Measurements from ENCODE around the gene SOX8. TPM values are rescaled to one million over a fixed set of nuclear protein-coding genes. Genes with fewer than 3 reads are reported as not detected.

Gene SOX8
- polyA plus RNA-seq, 1 donor from 2014 or later, result 3.9 TPM

DNA sequence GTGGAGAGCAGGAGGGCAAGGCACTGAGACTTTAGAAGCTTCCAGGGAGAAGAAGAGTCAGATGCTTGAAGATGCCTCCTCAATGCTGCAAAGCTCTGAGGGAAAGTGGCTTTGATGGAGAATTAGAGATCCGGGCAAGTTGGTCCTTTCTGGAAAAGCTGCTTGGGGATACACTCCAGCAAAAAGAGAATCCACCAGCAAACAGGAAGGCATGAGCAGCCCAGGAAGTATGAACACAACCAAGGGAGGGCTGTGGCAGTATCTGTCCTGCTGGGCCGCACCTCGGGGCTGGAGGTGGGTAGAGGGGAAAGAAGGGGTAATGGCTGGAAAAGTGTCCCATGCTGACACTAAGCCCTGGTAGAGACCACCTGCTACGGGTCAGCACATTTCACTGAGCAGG lies 16.1 kb upstream of the SOX8 start:
- Histone ChIP-seq H3K4me2 (ENCODE audit: low read length) (no peak overlapping the region), H3K9me2 (ENCODE audit: insufficient read depth, low read length) (no peaks in the 10 kb centered on the region)
- no peak for TF ChIP-seq POLR2AphosphoS5 (IDR thresholded peaks at IDR 0.05)
- TF ChIP-seq MXI1 (conservative IDR thresholded peaks at IDR 0.05; ENCODE audit: poor library complexity, severe bottlenecking), result no peak
- TF ChIP-seq, protein P1, sequence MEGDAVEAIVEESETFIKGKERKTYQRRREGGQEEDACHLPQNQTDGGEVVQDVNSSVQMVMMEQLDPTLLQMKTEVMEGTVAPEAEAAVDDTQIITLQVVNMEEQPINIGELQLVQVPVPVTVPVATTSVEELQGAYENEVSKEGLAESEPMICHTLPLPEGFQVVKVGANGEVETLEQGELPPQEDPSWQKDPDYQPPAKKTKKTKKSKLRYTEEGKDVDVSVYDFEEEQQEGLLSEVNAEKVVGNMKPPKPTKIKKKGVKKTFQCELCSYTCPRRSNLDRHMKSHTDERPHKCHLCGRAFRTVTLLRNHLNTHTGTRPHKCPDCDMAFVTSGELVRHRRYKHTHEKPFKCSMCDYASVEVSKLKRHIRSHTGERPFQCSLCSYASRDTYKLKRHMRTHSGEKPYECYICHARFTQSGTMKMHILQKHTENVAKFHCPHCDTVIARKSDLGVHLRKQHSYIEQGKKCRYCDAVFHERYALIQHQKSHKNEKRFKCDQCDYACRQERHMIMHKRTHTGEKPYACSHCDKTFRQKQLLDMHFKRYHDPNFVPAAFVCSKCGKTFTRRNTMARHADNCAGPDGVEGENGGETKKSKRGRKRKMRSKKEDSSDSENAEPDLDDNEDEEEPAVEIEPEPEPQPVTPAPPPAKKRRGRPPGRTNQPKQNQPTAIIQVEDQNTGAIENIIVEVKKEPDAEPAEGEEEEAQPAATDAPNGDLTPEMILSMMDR (IDR thresholded peaks at IDR 0.05; ENCODE audit: poor library complexity, severe bottlenecking), result no peak
- no peak for TF ChIP-seq EZH2 (IDR thresholded peaks at IDR 0.05; ENCODE audit: borderline replicate concordance, insufficient read depth, low read length, poor library complexity, severe bottlenecking)
- no peak for TF ChIP-seq RAD21 (conservative IDR thresholded peaks at IDR 0.05)
- TF ChIP-seq TAF1 (IDR thresholded peaks at IDR 0.05; ENCODE audit: low read depth), result no peak
- TF ChIP-seq EP300 (conservative IDR thresholded peaks at IDR 0.05; ENCODE audit: poor library complexity, severe bottlenecking), result no peak
- no peak for TF ChIP-seq SMC3 (conservative IDR thresholded peaks at IDR 0.05; ENCODE audit: poor library complexity)
- TF ChIP-seq, protein P2, sequence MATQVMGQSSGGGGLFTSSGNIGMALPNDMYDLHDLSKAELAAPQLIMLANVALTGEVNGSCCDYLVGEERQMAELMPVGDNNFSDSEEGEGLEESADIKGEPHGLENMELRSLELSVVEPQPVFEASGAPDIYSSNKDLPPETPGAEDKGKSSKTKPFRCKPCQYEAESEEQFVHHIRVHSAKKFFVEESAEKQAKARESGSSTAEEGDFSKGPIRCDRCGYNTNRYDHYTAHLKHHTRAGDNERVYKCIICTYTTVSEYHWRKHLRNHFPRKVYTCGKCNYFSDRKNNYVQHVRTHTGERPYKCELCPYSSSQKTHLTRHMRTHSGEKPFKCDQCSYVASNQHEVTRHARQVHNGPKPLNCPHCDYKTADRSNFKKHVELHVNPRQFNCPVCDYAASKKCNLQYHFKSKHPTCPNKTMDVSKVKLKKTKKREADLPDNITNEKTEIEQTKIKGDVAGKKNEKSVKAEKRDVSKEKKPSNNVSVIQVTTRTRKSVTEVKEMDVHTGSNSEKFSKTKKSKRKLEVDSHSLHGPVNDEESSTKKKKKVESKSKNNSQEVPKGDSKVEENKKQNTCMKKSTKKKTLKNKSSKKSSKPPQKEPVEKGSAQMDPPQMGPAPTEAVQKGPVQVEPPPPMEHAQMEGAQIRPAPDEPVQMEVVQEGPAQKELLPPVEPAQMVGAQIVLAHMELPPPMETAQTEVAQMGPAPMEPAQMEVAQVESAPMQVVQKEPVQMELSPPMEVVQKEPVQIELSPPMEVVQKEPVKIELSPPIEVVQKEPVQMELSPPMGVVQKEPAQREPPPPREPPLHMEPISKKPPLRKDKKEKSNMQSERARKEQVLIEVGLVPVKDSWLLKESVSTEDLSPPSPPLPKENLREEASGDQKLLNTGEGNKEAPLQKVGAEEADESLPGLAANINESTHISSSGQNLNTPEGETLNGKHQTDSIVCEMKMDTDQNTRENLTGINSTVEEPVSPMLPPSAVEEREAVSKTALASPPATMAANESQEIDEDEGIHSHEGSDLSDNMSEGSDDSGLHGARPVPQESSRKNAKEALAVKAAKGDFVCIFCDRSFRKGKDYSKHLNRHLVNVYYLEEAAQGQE (IDR thresholded peaks at IDR 0.05; ENCODE audit: borderline replicate concordance), result no peak

DNA sequence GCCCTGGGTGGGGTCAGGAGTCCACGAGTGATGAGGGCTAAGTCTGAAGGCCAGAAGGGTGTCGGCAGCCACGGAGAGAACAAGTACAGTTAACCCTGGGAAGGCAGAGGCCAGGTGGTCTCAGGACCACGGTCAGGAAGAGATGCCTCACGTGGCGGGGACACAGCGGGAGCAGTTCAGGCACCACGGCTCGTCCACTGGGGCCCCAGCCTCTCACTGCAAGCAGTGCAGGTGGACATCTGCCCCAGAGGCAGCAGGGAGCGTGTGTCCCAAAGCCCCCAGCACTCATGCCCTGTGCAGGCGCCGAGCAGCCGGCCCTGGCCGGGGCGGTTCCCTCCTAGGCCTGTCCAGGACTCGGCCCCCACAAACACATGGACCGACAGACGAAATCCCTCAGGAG lies 15.5 kb upstream of the SOX8 start:
- Histone ChIP-seq H3K9me2 (ENCODE audit: insufficient read depth, low read length) (no peaks in the 10 kb centered on the region), H3K9ac (ENCODE audit: low read length) (no peak overlapping the region), H3K9me3 (ENCODE audit: low read length) (no peaks in the 10 kb centered on the region), H3K4me2 (ENCODE audit: low read length) (no peak overlapping the region), H3K4me3 (ENCODE audit: low read length) (no peak overlapping the region), H2AFZ (ENCODE audit: low read depth, low read length) (no peak overlapping the region), H4K20me1 (ENCODE audit: insufficient read depth) (peaks cover 5% of the 10 kb centered on the region), H3K27ac (ENCODE audit: low read length) (no peak overlapping the region), H3K36me3 (ENCODE audit: insufficient read depth, low read length) (no peaks in the 10 kb centered on the region), H3K27me3 (ENCODE audit: insufficient read depth, low read depth, low read length) (no peaks in the 10 kb centered on the region), H3K79me2 (replicated peaks; ENCODE audit: insufficient read depth, low read length) (peaks cover 3% of the 10 kb centered on the region), H3F3A (ENCODE audit: insufficient read depth, low read length, poor library complexity, severe bottlenecking) (peaks cover 4% of the 10 kb centered on the region)
- TF ChIP-seq, protein P2 (IDR thresholded peaks at IDR 0.05; ENCODE audit: borderline replicate concordance), result no peak
- TF ChIP-seq EZH2 (IDR thresholded peaks at IDR 0.05; ENCODE audit: borderline replicate concordance, insufficient read depth, low read length, poor library complexity, severe bottlenecking), result no peak
- TF ChIP-seq POLR2AphosphoS5 (IDR thresholded peaks at IDR 0.05), result no peak
- no peak for TF ChIP-seq SMC3 (conservative IDR thresholded peaks at IDR 0.05; ENCODE audit: poor library complexity)
- no peak for TF ChIP-seq EP300 (conservative IDR thresholded peaks at IDR 0.05; ENCODE audit: poor library complexity, severe bottlenecking)
- no peak for TF ChIP-seq MXI1 (conservative IDR thresholded peaks at IDR 0.05; ENCODE audit: poor library complexity, severe bottlenecking)
- TF ChIP-seq TAF1 (IDR thresholded peaks at IDR 0.05; ENCODE audit: low read depth), result no peak
- TF ChIP-seq, protein P1 (IDR thresholded peaks at IDR 0.05; ENCODE audit: poor library complexity, severe bottlenecking), result no peak
- no peak for TF ChIP-seq RAD21 (conservative IDR thresholded peaks at IDR 0.05)

More for the DNA sequence above, 16.1 kb upstream of the SOX8 start:
- no peak overlapping the region for H3K9ac ChIP-seq (ENCODE audit: low read length)
- no peak overlapping the region for H3K4me3 ChIP-seq (ENCODE audit: low read length)
- peaks cover 3% of the 10 kb centered on the region for H3K79me2 ChIP-seq (replicated peaks; ENCODE audit: insufficient read depth, low read length)
- H3K9me3 ChIP-seq (ENCODE audit: low read length), result no peaks in the 10 kb centered on the region
- peaks cover 5% of the 10 kb centered on the region for H4K20me1 ChIP-seq (ENCODE audit: insufficient read depth)
- H2AFZ ChIP-seq (ENCODE audit: low read depth, low read length), result no peak overlapping the region
- no peaks in the 10 kb centered on the region for H3K36me3 ChIP-seq (ENCODE audit: insufficient read depth, low read length)
- no peak overlapping the region for H3K27ac ChIP-seq (ENCODE audit: low read length)
- peaks cover 4% of the 10 kb centered on the region for H3F3A ChIP-seq (ENCODE audit: insufficient read depth, low read length, poor library complexity, severe bottlenecking)
- H3K27me3 ChIP-seq (ENCODE audit: insufficient read depth, low read depth, low read length), result no peaks in the 10 kb centered on the region

All from neural cell (in vitro differentiated cells).